Kidney epithelial cell (primary cell): ENCODE measurements around the gene BSG. TPM values are rescaled to one million over a fixed set of nuclear protein-coding genes. Genes with fewer than 3 reads are reported as not detected.

Experiments
- DNase-seq: peaks from one replicate; pipeline ENCODE4 v3.0.0-alpha.2; 2010; ENCODE audit warnings: low read depth
- H3K27me3 ChIP-seq: 2 replicates; pipeline ENCODE4 v1.6.0; 2011; ENCODE audit warnings: low read length; ENCODE audit not compliant: control insufficient read depth, insufficient read depth
- H3K36me3 ChIP-seq: 2 replicates; pipeline ENCODE4 v1.5.1; 2011; ENCODE audit warnings: low read length; ENCODE audit not compliant: control insufficient read depth, insufficient read depth
- H3K4me3 ChIP-seq: 2 replicates; pipeline ENCODE4 v1.5.1; 2011; ENCODE audit warnings: low read depth, mild to moderate bottlenecking, control low read depth, low read length
- total RNA-seq: library from RNA; depleted of rRNA; stranded (reverse); fragments of >200 nt; gene quantifications from 2 replicates; pipeline ENCODE4 v1.2.3, GENCODE V29; 2015
- TF ChIP-seq, protein P1 (sequence below): IDR thresholded peaks from 2 replicates; pipeline ENCODE4 v1.5.1; 2011; ENCODE audit warnings: mild to moderate bottlenecking, moderate library complexity, low read length, control low read depth, inconsistent platforms; ENCODE audit not compliant: insufficient read depth, poor library complexity, severe bottlenecking

BSG gene
- total RNA-seq, 1 donor from 2014 or later, result 838 TPM

DNA sequence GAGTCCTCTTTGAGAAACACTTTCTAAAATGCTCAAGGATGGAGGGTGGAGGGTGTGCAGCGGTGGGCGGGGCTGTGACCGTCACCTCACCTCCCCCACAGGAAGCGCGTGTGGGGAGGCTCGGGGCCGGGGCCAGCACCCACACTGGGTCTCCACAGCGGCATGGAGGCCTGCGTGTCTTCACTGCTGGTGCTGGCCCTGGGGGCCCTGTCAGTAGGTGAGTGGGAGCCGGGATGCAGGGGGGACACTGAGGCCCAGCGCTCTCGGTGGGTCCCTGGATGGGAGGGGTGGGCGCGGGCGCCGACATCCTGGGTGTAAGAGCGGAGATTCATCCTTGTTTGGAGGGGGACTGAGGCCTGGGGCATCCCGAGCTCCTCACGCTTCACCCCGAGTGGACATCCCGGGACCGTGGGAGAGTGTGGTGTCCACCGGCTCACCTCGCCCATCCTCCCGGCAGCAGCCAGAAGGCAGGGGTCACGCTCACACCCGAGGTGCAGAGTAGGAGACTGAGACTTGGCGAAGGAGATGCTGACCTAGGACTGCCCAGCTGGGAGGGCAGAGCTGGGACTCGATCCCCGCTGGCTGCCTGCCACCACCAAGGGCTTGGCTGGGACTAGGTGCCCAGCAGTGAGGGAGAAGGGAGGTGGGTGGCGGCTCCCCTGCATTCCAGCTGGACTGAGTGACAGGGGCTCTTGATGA, 28.3 kb upstream of the BSG start, which contains the start of gene GZMM:
GZMM (plus strand) TSS at position 144 of the 699 bp plus-strand sequence; CDS start at position 163, 19 bp downstream.
- Histone ChIP-seq H3K27me3 (peaks cover 7% of the 10 kb centered on the region), H3K4me3 (no peak within 1 kb of the TSS), H3K36me3 (peaks cover 1% of the 10 kb centered on the region)
- DNase-seq, result no peak
- TF ChIP-seq, protein P1, sequence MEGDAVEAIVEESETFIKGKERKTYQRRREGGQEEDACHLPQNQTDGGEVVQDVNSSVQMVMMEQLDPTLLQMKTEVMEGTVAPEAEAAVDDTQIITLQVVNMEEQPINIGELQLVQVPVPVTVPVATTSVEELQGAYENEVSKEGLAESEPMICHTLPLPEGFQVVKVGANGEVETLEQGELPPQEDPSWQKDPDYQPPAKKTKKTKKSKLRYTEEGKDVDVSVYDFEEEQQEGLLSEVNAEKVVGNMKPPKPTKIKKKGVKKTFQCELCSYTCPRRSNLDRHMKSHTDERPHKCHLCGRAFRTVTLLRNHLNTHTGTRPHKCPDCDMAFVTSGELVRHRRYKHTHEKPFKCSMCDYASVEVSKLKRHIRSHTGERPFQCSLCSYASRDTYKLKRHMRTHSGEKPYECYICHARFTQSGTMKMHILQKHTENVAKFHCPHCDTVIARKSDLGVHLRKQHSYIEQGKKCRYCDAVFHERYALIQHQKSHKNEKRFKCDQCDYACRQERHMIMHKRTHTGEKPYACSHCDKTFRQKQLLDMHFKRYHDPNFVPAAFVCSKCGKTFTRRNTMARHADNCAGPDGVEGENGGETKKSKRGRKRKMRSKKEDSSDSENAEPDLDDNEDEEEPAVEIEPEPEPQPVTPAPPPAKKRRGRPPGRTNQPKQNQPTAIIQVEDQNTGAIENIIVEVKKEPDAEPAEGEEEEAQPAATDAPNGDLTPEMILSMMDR, result no peak

- Histone ChIP-seq H3K36me3 (peaks cover 1% of the 10 kb centered on the region), H3K27me3 (peaks cover 11% of the 10 kb centered on the region), H3K4me3 (no peak overlapping the region)
- TF ChIP-seq, protein P1, result no peak
- no peak for DNase-seq
Measured at GRCh38 chr19:547117-547516, 25.3 kb upstream of the BSG start.

GRCh38 chr19:547836-548720, 24.3 kb upstream of the BSG start:
- no peak overlapping the region for H3K4me3 ChIP-seq
- H3K36me3 ChIP-seq, result no peaks in the 10 kb centered on the region
- TF ChIP-seq, protein P1, result peak; percentile 17
- no peak for DNase-seq
- peaks cover 11% of the 10 kb centered on the region for H3K27me3 ChIP-seq

GRCh38 chr19:548886-549830, 23.2 kb upstream of the BSG start:
- Histone ChIP-seq H3K27me3 (peaks cover 11% of the 10 kb centered on the region), H3K36me3 (no peaks in the 10 kb centered on the region), H3K4me3 (no peak overlapping the region)
- DNase-seq, result no peak
- TF ChIP-seq, protein P1, result peak; percentile 2

DNA sequence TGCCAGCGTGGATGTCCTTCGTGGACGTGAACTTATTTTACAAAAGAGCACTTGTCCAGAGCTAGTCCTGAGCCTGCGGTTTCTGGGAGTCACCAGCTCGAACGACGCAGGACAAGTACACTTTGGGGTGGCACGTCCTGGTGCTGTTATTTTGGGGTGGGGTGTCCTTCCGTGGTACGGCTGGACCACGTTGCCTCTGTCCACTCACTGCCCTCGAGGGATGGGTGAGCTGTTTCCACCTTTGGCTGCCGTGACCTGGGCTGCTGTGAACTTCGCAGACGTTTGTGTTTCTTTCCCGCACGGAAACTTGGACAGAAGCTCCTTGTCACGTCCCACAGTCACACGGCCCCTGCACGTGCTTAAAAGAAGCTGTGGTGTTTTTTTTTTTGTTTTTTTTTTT, 17.6 kb upstream of the BSG start:
- TF ChIP-seq, protein P1, result no peak
- no peak for DNase-seq
- no peak overlapping the region for H3K4me3 ChIP-seq
- no peaks in the 10 kb centered on the region for H3K36me3 ChIP-seq
- peaks cover 4% of the 10 kb centered on the region for H3K27me3 ChIP-seq
